Activated T-cell treated with anti-CD3 and anti-CD28 coated beads for 24 hours (primary cell): ENCODE results near the gene TSEN54.

Experiments used
- DNase-seq: peaks from one replicate; pipeline ENCODE4 v3.0.0-alpha.2; 2020; ENCODE audit warnings: low read depth

Gene TSEN54

GRCh38 chr17:75542728-75543336 lies 26.5 kb downstream of the TSEN54 start:
- DNase-seq = no peak

DNA sequence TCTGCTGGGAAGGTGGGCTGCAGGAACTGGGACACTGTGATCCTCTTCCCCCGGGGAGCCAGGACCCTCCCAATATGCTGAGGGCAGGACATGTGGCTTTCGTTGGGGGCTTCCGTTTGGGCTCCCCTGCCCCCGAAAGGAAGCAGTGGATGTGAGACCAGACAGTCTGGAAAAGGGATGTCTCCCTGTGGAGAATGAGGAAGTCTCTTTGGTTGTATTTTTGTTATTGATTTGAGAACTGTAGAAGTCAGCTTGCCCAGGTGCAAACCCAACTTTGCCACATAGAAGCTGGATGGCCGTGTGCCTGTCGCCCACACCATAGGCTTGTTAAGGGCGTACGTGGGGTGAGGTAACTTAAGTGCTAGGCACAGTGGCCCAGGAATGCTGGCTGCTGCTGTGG lies 27.9 kb downstream of the TSEN54 start:
- DNase-seq = no peak

GRCh38 chr17:75546181-75546580 lies 29.9 kb downstream of the TSEN54 start:
- no peak for DNase-seq

DNA sequence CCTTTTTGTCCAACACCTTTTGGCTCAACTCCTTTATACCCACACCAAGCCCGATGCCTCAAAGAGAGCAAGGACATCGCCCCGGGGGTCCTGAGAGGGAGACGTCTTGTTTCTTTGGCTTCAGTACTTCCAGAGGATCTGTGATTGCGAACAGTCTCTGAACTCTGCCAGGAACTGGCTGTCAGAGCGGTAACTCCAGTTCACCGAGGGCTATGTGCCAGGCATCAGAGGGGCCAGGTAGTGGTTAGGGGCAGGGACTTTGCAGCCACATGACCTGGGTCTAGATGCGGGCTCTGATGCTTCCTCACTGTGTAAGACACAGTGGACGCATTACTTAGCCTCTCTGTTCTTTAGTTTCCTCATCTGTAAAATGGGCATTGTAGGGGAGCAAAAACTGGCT lies 30.8 kb downstream of the TSEN54 start:
- no peak for DNase-seq

DNA sequence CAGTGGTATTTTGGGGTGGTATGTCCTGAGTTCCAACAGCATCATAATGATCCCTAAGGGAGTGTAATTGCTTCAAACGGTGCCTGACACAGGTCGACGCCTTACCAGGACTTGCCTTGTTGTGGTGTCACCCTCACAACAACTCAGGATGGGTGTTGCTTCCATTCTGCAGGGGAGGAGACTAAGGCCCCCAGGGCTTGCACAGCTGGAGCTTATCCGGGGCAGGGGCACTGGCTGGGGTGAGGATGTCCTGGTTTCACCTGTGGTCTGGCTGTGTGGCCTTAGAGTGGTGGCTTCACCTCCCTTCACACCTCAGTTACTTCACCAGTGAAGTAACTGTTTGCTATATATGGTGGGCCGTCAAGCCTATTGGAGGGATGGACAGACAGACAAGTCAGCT lies 32.5 kb downstream of the TSEN54 start:
- no peak for DNase-seq

DNA sequence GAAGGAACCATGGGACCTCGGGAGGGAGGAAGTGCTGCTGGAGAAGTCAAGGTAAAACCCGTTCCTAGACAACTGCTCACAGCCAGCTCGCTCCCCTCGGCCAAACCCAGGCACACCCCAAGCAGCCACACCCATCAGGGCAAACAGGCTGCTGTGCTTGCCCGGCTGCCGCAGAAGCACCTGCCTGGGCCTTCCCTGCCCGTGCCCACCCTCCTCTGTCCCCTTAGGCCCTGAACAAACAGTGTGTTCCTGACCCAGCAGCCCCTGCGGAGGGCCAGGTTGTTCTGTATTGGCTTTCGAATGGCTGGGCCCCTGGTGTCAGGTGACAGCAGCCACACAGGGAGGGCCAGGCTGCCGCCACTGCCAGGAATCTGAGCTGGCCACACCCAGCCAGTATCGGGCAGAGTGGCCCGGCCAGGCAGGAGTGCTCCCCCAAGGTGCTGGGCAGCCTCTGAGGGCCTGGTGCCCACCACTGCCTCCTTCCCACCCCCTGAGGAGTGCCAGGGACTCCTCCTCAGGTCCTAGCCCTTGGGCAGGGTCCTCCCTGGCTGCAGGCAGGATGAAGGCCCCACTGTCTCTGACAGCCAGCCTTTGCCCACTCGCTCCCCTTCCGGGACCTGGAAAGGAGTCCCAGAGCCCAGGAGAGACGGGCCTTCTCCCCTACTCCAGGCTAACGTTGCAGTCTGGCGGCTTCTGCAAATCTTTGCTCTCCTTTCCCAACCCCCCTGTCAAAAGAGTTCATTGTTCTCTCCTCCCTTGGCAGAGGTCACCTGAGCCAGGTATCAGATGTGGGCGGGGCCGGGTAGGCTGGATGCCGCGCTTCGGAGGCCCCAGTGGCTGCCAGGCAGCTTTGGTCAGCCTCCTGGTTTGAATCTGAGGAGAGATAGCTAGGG lies 33.2 kb downstream of the TSEN54 start:
- no peak for DNase-seq

- DNase-seq = no peak
These were observed 33.8 kb downstream of the TSEN54 start for GRCh38 chr17:75550139-75550465.

GRCh38 chr17:75551266-75551665 lies 34.9 kb downstream of the TSEN54 start:
- no peak for DNase-seq

GRCh38 chr17:75552425-75553294 lies 36.3 kb downstream of the TSEN54 start:
- no peak for DNase-seq

- DNase-seq = no peak
These were observed 37.2 kb downstream of the TSEN54 start for GRCh38 chr17:75553295-75554110.

DNA sequence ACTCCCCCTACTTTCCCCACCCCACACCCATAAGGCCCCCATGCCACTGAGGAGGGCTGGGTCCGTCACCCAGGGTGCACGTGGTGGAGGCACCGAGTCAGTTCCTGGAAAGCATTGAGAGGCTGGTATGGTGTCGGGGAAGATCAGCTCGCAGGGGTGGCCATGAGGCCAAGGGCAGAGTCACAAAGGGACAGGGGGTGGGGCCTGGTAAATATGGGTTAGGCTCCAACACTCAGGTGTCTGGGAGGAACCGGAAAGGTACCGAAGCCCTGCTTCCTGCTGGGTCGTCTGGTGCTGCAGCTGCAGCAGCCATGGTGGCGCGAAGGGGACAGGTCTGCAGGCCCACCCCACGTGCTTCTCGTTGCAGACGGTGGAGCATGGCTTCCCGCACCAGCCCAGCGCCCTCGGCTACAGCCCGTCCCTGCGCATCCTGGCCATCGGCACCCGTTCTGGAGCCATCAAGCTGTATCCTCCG lies 39.4 kb downstream of the TSEN54 start:
- no peak for DNase-seq

DNA sequence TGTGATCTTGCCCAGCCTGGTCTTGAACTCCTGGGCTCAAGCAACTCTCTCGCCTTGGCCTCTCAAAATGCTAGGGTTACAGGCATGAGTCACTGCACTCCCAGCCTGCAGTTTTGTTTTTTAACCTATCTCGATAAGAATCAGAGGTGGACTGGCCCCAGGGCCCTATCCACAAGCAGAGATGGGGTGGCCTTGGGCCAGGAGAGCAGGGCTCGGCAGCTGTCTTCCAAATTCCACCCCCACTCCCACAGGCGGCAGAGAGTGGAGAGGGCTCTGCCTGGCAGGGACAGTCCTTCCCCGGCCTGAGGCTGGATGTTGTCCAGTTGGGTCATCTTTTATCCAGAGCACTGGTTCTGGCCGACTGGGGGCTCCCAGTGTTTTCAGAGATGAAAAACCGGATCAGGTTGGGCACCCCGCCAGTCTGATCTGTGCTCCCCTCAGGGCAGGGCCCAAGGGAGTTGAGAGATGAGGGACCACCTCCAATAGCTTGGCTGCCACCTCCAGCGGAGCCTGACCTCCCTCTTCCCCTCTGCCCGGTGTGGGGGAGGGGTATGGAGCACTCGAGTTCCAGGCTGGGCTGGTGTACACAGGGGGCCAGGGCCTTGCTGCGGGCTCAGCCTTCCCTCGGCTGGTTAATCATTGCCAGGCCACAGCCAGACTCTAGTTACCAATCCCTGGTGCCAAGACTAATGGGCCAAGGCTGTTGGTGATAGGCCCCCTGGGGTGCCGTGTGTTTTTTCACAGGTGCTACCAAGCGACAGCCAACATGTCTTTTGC lies 40.9 kb downstream of the TSEN54 start:
- no peak for DNase-seq

- DNase-seq = no peak
These were observed 41.7 kb downstream of the TSEN54 start for GRCh38 chr17:75557852-75558665.

DNA sequence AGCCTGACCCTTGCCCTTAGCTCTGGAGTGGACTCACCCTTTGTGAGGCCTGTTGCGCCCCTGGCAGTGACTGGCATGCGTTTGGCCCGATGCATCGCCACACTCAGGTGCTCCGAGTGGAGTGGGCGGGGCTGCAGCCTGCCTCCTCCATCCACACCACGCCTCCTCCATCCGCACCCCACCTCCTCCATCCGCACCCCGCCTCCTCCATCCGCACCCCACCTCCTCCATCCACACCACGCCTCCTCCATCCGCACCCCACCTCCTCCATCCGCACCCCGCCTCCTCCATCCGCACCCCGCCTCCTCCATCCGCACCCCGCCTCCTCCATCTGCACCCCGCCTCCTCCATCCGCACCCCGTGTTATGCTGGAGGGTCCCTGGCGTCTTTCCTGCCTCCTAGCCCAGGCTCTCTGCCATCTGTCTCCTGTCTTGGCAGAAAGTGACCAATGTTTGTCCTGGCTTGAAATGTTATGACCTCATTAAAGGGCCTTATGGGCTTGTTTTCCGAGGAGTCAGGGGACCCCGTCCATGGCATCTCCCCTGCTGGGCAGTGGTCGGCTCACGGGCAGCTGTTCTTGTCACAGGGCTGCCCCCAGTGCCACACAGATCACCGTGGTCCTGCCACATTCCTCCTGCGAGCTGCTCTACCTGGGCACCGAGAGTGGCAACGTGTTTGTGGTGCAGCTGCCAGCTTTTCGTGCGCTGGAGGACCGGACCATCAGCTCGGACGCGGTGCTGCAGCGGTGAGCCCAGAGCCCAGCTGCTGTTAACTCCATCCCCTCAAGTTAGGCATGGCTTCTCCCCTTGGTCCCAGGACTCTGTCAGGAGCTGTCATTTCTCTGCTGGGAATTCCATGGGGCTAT lies 42.6 kb downstream of the TSEN54 start:
- DNase-seq = no peak

DNA sequence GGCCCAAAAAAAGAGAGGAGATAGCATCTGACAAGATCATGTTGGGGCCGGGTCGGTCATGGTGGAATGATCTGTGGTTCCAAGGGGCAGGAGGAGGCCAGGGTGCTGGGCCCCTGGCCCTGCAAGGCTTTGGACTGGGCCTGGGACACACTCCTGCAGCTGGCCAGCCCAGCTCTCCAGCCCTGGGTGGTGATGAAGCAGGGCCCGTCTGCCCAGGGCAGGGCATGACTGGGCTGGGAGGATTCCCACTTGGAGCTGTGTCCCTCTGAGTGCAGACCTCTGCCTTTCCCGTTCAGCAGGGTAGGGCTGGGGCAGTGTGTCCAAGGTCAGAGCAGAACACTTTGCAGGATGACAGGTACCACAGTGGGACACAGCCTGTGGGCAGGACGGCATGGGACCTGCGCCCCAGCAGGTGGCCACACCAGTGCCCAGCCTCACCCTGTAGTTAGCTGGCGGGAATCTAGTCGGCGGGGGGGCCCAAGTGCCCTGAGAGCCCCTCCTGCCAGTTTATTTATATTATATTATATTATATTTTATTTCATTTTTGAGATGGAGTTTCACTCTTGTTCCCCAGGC lies 43.7 kb downstream of the TSEN54 start:
- no peak for DNase-seq

DNA sequence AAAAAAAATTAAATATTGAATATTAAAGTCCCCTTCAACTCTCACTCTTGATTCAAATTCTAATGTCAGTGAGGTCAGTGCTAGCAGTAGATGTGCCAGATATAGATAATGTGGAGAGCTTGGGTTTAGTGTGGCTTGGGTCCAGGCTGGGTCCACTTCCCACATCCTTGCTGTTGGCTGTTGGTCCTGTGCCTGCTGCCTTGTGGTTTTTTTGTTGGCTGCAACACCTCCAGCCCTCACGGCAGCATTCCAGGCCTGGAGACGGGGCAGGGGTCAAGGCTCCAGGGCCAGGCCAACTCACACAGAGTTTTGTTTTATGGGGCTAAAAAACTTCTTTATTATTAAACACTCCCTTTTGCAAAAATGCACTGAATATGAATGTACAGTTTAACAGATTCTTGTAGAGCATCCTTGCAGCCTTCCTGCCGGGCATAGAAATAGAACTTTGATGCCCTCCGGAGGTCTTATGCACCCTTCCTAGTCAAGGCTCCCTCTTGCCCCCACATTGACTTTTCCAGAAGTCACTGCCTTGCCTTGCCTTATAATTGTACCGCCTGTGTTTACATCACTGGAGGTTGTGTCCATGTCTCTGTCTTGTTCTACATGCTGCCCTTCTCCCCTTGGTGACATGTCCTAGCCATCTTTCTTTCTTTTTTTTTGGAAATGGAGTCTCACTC lies 45.7 kb downstream of the TSEN54 start:
- no peak for DNase-seq

- DNase-seq = no peak
These were observed 46.9 kb downstream of the TSEN54 start for GRCh38 chr17:75563063-75563758.

- no peak for DNase-seq
These were observed 47.9 kb downstream of the TSEN54 start for GRCh38 chr17:75564195-75564594.
